Lower lobe of right lung (tissue), 2 donors: ENCODE measurements around the gene DYNC1LI2. TPM values are rescaled to one million over a fixed set of nuclear protein-coding genes. Genes with fewer than 3 reads are reported as not detected.

ENCODE experiments used
- ATAC-seq, 2 donors: fragments of 200-7000 bp; cut with Tn5 transposase; one replicate each; pipeline ENCODE4 v1.9.1; 2020 to 2022; ENCODE audit warnings: mild to moderate bottlenecking in 2 of 2, moderate library complexity in 2 of 2
- DNase-seq: peaks from one replicate; pipeline ENCODE4 v3.0.0-alpha.2; 2020
- H3K27ac ChIP-seq: fragments of 200-600 bp; one replicate; pipeline ENCODE4 v1.8.0; 2022
- H3K27me3 ChIP-seq: fragments of 200-600 bp; one replicate; pipeline ENCODE4 v1.8.0; 2022; ENCODE audit warnings: low read depth
- H3K36me3 ChIP-seq: fragments of 200-600 bp; one replicate; pipeline ENCODE4 v1.8.0; 2022; ENCODE audit warnings: mild to moderate bottlenecking
- H3K4me1 ChIP-seq: fragments of 200-600 bp; one replicate; pipeline ENCODE4 v1.8.0; 2022
- H3K4me3 ChIP-seq: fragments of 200-600 bp; one replicate; pipeline ENCODE4 v1.8.0; 2022; ENCODE audit warnings: mild to moderate bottlenecking
- H3K9me3 ChIP-seq: fragments of 200-600 bp; one replicate; pipeline ENCODE4 v1.8.0; 2022
- intact Hi-C: fragments of 100-400 bp; cut with DNase I; formaldehyde crosslinking; loops from one replicate; pipeline ENCODE4 v1.11.0; 2022
- total RNA-seq: library from RNA; stranded (reverse); fragmentation: NEBNext Ultra II Directional; extraction: Animal tissue kit (Norgen Biotek cat#: 25700); gene quantifications from one replicate; pipeline ENCODE4 v1.2.1, GENCODE V29; 2021
- TF ChIP-seq, protein P1 (sequence below): fragments of 200-600 bp; IDR thresholded peaks from one replicate; pipeline ENCODE4 v1.8.0; 2022; ENCODE audit warnings: antibody characterized with exemption, mild to moderate bottlenecking
- donor health status: DM: no; HTN: yes; CAD: no; lungs with severe emphysema.

DYNC1LI2 gene
- total RNA-seq, 1 donor from 2014 or later = 114 TPM

DNA sequence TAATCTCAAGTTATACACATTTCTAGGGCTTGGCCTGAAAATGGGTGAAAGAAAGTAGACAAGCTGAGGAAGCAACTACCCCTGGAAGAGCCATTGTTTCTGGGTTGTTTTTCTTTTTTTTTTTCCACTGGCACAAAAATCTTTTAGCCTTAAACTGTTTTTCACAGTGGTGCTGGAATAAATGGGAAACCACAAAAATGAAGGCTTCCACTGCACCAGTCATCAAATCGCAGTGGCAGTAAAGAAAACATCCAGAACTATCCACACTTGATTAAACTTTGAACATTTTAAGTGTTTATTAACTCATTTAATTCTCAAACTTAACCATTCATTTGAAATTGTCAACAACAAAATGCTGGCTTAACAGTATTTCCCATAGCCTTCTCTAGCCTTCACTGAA lies 69.1 kb downstream of the DYNC1LI2 start:
- ATAC-seq (no peak), DNase-seq (no peak)
- TF ChIP-seq, protein P1, sequence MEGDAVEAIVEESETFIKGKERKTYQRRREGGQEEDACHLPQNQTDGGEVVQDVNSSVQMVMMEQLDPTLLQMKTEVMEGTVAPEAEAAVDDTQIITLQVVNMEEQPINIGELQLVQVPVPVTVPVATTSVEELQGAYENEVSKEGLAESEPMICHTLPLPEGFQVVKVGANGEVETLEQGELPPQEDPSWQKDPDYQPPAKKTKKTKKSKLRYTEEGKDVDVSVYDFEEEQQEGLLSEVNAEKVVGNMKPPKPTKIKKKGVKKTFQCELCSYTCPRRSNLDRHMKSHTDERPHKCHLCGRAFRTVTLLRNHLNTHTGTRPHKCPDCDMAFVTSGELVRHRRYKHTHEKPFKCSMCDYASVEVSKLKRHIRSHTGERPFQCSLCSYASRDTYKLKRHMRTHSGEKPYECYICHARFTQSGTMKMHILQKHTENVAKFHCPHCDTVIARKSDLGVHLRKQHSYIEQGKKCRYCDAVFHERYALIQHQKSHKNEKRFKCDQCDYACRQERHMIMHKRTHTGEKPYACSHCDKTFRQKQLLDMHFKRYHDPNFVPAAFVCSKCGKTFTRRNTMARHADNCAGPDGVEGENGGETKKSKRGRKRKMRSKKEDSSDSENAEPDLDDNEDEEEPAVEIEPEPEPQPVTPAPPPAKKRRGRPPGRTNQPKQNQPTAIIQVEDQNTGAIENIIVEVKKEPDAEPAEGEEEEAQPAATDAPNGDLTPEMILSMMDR = no peak
- H3K4me3 ChIP-seq = no peak overlapping the region
- intact Hi-C loops = no loop called here
- no peaks in the 10 kb centered on the region for H3K27me3 ChIP-seq
- H3K4me1 ChIP-seq = no peaks in the 10 kb centered on the region
- no peaks in the 10 kb centered on the region for H3K36me3 ChIP-seq
- H3K27ac ChIP-seq = no peak overlapping the region
- H3K9me3 ChIP-seq = no peaks in the 10 kb centered on the region

DNA sequence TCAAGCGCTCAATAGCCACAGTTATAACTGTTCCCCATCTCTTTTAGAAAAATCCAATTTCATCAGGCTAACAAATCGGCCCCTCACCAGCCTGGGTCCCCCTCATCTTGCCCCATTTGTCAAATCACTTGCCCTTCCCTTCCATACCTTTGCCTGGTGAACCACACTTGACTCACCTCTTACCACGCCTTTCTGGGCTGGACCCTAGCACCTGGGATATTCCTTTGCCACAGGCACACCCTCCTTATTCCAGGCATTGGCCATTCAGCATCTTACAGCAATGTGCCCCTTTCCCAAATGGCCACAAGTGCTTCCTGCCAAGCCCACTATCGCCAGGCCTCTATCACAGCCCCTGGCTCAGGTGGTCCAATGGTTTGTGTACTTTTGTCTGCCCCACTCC lies 69.7 kb downstream of the DYNC1LI2 start:
- no peak for DNase-seq
- Histone ChIP-seq H3K36me3 (no peaks in the 10 kb centered on the region), H3K27me3 (no peaks in the 10 kb centered on the region), H3K27ac (no peak overlapping the region), H3K4me1 (no peaks in the 10 kb centered on the region), H3K4me3 (no peak overlapping the region), H3K9me3 (no peaks in the 10 kb centered on the region)
- no peak for ATAC-seq
- TF ChIP-seq, protein P1 = no peak
- intact Hi-C loops = no loop called here

DNA sequence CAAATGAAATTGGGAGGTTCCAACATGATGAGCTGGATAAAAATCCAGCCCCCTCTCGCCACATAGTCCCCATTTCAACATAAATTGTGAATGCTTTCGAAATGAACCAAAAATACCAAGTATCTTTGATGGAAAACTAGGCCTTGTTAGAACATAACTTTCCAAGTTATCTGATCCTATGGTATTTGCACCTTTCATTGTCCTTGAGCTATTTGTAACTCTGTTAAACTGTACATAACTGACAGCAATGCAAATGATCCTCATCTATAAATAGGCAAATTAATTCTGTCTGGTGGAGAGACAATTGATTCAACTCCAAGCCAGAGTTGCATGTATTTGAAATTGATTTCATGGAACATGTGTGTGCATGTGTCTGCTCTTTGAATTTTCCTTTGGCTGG lies 73.1 kb downstream of the DYNC1LI2 start:
- Histone ChIP-seq H3K4me1 (no peaks in the 10 kb centered on the region), H3K36me3 (no peaks in the 10 kb centered on the region), H3K4me3 (no peak overlapping the region), H3K27ac (no peak overlapping the region), H3K27me3 (no peaks in the 10 kb centered on the region), H3K9me3 (no peaks in the 10 kb centered on the region)
- DNase-seq = no peak
- ATAC-seq = no peak
- intact Hi-C loops = no loop called here
- TF ChIP-seq, protein P1 = no peak

DNA sequence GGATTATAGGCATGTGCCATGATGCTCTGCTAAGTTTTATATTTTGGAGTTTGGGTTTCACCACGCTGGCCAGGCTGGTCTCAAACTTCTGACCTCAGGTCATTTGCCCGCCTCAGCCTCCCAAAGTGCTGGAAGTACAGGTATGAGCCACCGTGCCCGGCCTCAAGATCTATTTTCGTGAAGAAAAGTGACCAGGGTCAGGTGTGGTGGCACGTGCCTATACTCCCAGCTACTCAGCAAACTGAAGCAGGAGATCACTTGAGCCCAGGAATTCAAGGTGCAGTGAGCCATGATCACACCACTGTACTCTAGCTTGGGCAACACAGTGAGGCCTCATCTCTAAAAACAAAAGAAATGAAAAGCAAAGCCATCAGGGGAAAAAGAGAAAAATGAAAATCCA lies 73.6 kb downstream of the DYNC1LI2 start:
- Histone ChIP-seq H3K4me1 (no peaks in the 10 kb centered on the region), H3K36me3 (no peaks in the 10 kb centered on the region), H3K27me3 (no peaks in the 10 kb centered on the region), H3K27ac (no peak overlapping the region), H3K9me3 (no peaks in the 10 kb centered on the region), H3K4me3 (no peak overlapping the region)
- TF ChIP-seq, protein P1 = no peak
- DNase-seq = no peak
- no peak for ATAC-seq
- intact Hi-C loops = no loop called here

DNA sequence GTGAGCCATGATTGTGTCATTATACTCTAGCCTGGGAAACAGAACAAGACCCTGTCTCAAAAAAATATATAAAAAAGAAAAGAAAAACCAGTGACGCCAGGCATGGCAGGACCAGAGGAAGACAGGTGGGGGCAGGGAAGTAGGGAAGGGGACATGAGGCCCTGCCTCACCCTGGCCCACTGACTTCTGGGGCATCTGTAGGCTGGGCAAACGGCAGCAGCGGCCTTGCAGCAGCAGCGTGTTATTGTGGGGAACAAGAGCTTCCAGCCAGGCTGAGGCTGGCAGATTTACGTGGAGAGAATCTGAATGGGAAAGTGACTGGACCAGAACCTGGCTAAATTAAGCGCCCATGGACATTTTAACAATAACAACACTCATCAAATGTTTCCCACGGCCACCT lies 74.2 kb downstream of the DYNC1LI2 start:
- no peak overlapping the region for H3K27ac ChIP-seq
- intact Hi-C loops = no loop called here
- no peaks in the 10 kb centered on the region for H3K4me1 ChIP-seq
- no peaks in the 10 kb centered on the region for H3K36me3 ChIP-seq
- H3K4me3 ChIP-seq = no peak overlapping the region
- H3K27me3 ChIP-seq = no peaks in the 10 kb centered on the region
- DNase-seq = no peak
- no peak for ATAC-seq
- no peaks in the 10 kb centered on the region for H3K9me3 ChIP-seq
- TF ChIP-seq, protein P1 = no peak

DNA sequence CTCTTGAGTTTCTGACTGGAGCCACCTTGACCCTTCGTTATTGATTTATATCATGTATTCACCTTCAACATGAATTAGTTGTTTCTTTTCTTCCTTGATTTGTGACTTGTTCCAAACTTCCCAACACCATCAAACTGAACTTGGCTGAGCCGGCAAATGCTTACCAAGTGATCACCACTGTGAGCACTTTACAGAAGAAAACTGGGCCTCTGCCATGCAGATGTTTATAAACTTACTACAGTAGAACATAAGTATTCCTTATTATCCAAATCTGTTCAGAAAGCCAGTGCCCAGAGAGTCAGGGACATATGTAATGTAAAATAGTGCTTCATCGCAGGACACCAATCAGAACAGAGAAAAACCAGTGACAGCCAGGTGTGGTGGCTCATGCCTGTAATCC lies 74.8 kb downstream of the DYNC1LI2 start:
- Histone ChIP-seq H3K27ac (no peak overlapping the region), H3K9me3 (no peaks in the 10 kb centered on the region), H3K4me3 (no peak overlapping the region), H3K4me1 (no peaks in the 10 kb centered on the region), H3K36me3 (no peaks in the 10 kb centered on the region), H3K27me3 (no peaks in the 10 kb centered on the region)
- TF ChIP-seq, protein P1 = no peak
- ATAC-seq (no peak), DNase-seq (no peak)
- intact Hi-C loops = no loop called here
